K562 (cell line): ENCODE measurements around the gene PRDM10. TPM values are rescaled to one million over a fixed set of nuclear protein-coding genes. Genes with fewer than 3 reads are reported as not detected.

Experiments
- ATAC-seq: fragments of 200-7000 bp; cut with Tn5 transposase; 3 replicates; pipeline ENCODE4 v1.9.1; 2020; ENCODE audit warnings: moderate library complexity
- BruUV-seq: library from RNA; stranded (reverse); fragments of 400-500 nt; replicated peaks from 2 replicates; lab custom pipeline; 2021; lab: Mats Ljungman, UMichigan
- CTCF ChIA-PET: fragments of 300-600 bp; formaldehyde crosslinking; extraction: SDS; loops from one replicate; lab custom pipeline; 2021; ENCODE audit warnings: low intra/inter-chr PET ratio; lab: Yijun Ruan, JAX
- POLR2A ChIA-PET: fragments of 300-600, 350-650 bp; sonication (Branson Sonifier 250); formaldehyde crosslinking; extraction: SDS; loops from one replicate; lab custom pipeline; 2021; ENCODE audit warnings: antibody characterized with exemption, inconsistent platforms; lab: Yijun Ruan, JAX
- DNase-seq, 4 experiments: peaks; one replicate each; pipeline versions ENCODE4 v3.0.0 to v3.0.0-alpha.2; 2011 to 2018; ENCODE audit warnings: low spot score in 3 of 4, mixed read lengths in 3 of 4; ENCODE audit errors: extremely low read depth in 1 of 4
- FAIRE-seq: peaks from 2 replicates; lab custom pipeline; 2011; peaks lifted over from hg19 to GRCh38; lab: Jason Lieb, UNC
- H2AFZ ChIP-seq: 2 replicates; pipeline ENCODE4 v1.6.0; 2011; ENCODE audit warnings: low read depth, low read length, control low read depth, inconsistent platforms
- H3K27ac ChIP-seq: fragments of 200-600 bp; 3 replicates; pipeline ENCODE4 v1.8.0; 2011; ENCODE audit warnings: low read depth, mild to moderate bottlenecking, control low read depth, inconsistent platforms, low read length, moderate library complexity, mixed read lengths; ENCODE audit errors: extremely low read depth
- H3K27me3 ChIP-seq, 2 experiments: fragments of 300-600 bp in 1 of 2; 2 replicates in 1 of 2; 3 replicates in 1 of 2; pipeline versions ENCODE4 v1.6.0 to v1.8.0; 2011; ENCODE audit warnings: inconsistent platforms in 2 of 2, low read length in 2 of 2, mild to moderate bottlenecking in 1 of 2, mixed read lengths in 1 of 2, moderate library complexity in 1 of 2; ENCODE audit not compliant: control insufficient read depth in 2 of 2, insufficient read depth in 2 of 2
- H3K36me3 ChIP-seq: fragments of 300-600 bp; 3 replicates; pipeline ENCODE4 v1.8.0; 2011; ENCODE audit warnings: mild to moderate bottlenecking, low read length, inconsistent platforms; ENCODE audit not compliant: control insufficient read depth, insufficient read depth
- H3K4me1 ChIP-seq, 2 experiments: fragments of 200-600 bp in 1 of 2; replicated peaks in 1 of 2; 2 replicates in 1 of 2; 3 replicates in 1 of 2; pipeline versions ENCODE4 v1.5.1 to v1.8.0; 2011; ENCODE audit warnings: inconsistent platforms in 2 of 2, low read length in 2 of 2, mild to moderate bottlenecking in 1 of 2, mixed read lengths in 1 of 2, moderate library complexity in 1 of 2; ENCODE audit not compliant: control insufficient read depth in 2 of 2, insufficient read depth in 2 of 2
- H3K4me2 ChIP-seq: 2 replicates; pipeline ENCODE4 v1.6.1; 2011; ENCODE audit warnings: low read length, control low read depth, inconsistent platforms, mixed read lengths; ENCODE audit not compliant: insufficient read depth
- H3K4me3 ChIP-seq: fragments of 200-600 bp; sonication (generic), shearing (Covaris generic); 2 replicates; pipeline ENCODE4 v1.5.1; 2016; ENCODE audit warnings: control low read depth, inconsistent platforms
- H3K79me2 ChIP-seq: fragments of 200-600 bp; 3 replicates; pipeline ENCODE4 v1.8.0; 2011; ENCODE audit warnings: low read length, inconsistent platforms; ENCODE audit not compliant: control insufficient read depth, insufficient read depth
- H3K9ac ChIP-seq, 2 experiments: 2 replicates each; pipeline versions ENCODE4 v1.6.0 to v1.6.1; 2011; ENCODE audit warnings: low read depth in 2 of 2, low read length in 2 of 2, control low read depth in 1 of 2, inconsistent platforms in 1 of 2, mild to moderate bottlenecking in 1 of 2, mixed read lengths in 1 of 2; ENCODE audit not compliant: insufficient read depth in 1 of 2
- H3K9me1 ChIP-seq: one replicate; pipeline ENCODE4 v1.6.0; 2011; ENCODE audit warnings: inconsistent platforms, mild to moderate bottlenecking, low read length, moderate library complexity; ENCODE audit not compliant: control insufficient read depth, insufficient read depth
- H3K9me3 ChIP-seq: replicated peaks from 2 replicates; pipeline ENCODE4 v1.5.1; 2011; ENCODE audit warnings: low read depth, low read length, inconsistent platforms; ENCODE audit not compliant: control insufficient read depth, insufficient read depth
- H4K20me1 ChIP-seq: replicated peaks from 2 replicates; pipeline ENCODE4 v1.6.1; 2011; ENCODE audit warnings: low read length, inconsistent platforms, mixed read lengths; ENCODE audit not compliant: control insufficient read depth, insufficient read depth
- CEBPB ChIP-seq: fragments of 450-650 bp; IDR thresholded peaks from 2 replicates; pipeline ENCODE4 v1.6.1; 2016; ENCODE audit warnings: missing genetic modification characterization, missing compliant biosample characterization
- CEBPG ChIP-seq, 3 experiments: fragments of 200-800 bp in 1 of 3; sonication (Bioruptor generic) in 1 of 3; sonication (generic) in 1 of 3; formaldehyde crosslinking in 1 of 3; IDR thresholded peaks in 2 of 3; conservative IDR thresholded peaks in 1 of 3; 2 replicates each; pipeline versions ENCODE4 v1.6.1 to v1.8.0; 2016 to 2022; ENCODE audit warnings: missing compliant biosample characterization in 2 of 3, missing genetic modification characterization in 2 of 3, mild to moderate bottlenecking in 1 of 3, missing genetic modification reagents in 1 of 3
- MNT ChIP-seq, 2 experiments: fragments of 450-650 bp; conservative IDR thresholded peaks; 2 replicates each; pipeline ENCODE4 v1.6.1; 2017; ENCODE audit warnings: mild to moderate bottlenecking in 2 of 2, moderate library complexity in 2 of 2
- NFE2 ChIP-seq: IDR thresholded peaks from 2 replicates; pipeline ENCODE4 v1.6.1; 2014; ENCODE audit warnings: antibody characterized with exemption, low read depth
- WGBS: fragments of 100-300 bp; shearing (Covaris generic); methylation state at CpG from one replicate; pipeline ENCODE4 v1.1.6; 2016; ENCODE audit warnings: low coverage, mixed read lengths; ENCODE audit not compliant: insufficient coverage; ENCODE audit errors: missing lambda C conversion rate; 5-methylcytosine and 5-hydroxymethylcytosine counted together
- in situ Hi-C: fragments of 300-500 bp; cut with MboI; formaldehyde crosslinking; loops from 4 replicates; pipeline ENCODE4 v1.15.0; 2018; ENCODE audit warnings: inconsistent platforms, mixed read lengths
- intact Hi-C: fragments of 100-400 bp; cut with micrococcal nuclease; formaldehyde crosslinking; loops from 2 replicates; pipeline ENCODE4 v1.14.2; 2022
- polyA plus RNA-seq, 8 experiments: library from polyadenylated mRNA; depleted of rRNA in 4 of 8; stranded (reverse) in 5 of 8; unstranded in 3 of 8; fragments of >200 nt; fragmentation: Nextera tagmentation in 2 of 8; fragmentation: Illumina TruSeq in 1 of 8; extraction: Ambion mirVana in 2 of 8; extraction: Trizol in 1 of 8; gene quantifications; 2 replicates each; pipeline versions ENCODE4 v1.2.1 to v1.2.3, GENCODE V29; 2011 to 2014; ENCODE audit warnings: inconsistent platforms in 1 of 8, missing spikeins in 1 of 8
- total RNA-seq, 7 experiments: library from RNA; depleted of rRNA in 6 of 7; stranded (reverse); fragments of >200 nt in 6 of 7; fragmentation: Illumina TruSeq in 2 of 7; extraction: Trizol in 2 of 7; gene quantifications; 2 replicates each; pipeline versions ENCODE4 v1.2.1 to v1.2.3, GENCODE V29; 2011 to 2021; ENCODE audit warnings: low replicate concordance in 1 of 7
- TF ChIP-seq, protein P1 (sequence below): IDR thresholded peaks from 2 replicates; pipeline ENCODE4 v1.6.1; 2011; ENCODE audit warnings: borderline replicate concordance, low read depth, mild to moderate bottlenecking, moderate library complexity, low read length; ENCODE audit not compliant: insufficient read depth, poor library complexity, severe bottlenecking

The PRDM10 gene
- total and polyA plus RNA-seq, 9 of the 15 experiments (the other 6 are each of a cell fraction or from before 2014, with no cell fraction given): 0.89 to 9.3 (median 4.5) TPM

- 6% methylated on average over 1 of the region's 1 CpG for WGBS
- FAIRE-seq (no peak), ATAC-seq (no peak), DNase-seq (no peak)
- H3K4me3 ChIP-seq: no peak overlapping the region
- H3K27ac ChIP-seq: no peak overlapping the region
- no peaks in the 10 kb centered on the region for H3K9me1 ChIP-seq
- no peaks in the 10 kb centered on the region for H3K9me3 ChIP-seq
- in situ Hi-C loops: no loop called here
- H3K79me2 ChIP-seq: no peaks in the 10 kb centered on the region
- POLR2A ChIA-PET: interaction anchor here (1.2 to 2.1 kb wide), 4 partner anchors 10 to 48 kb away, joined by 3 to 9 read pairs (median 5); partner anchors contain the start of genes APLP2 and PRDM10
- TF ChIP-seq CEBPG (CRISPR knock-in tag; IDR thresholded peaks at IDR 0.05) (no peak), CEBPG (tag; conservative IDR thresholded peaks at IDR 0.05 in 1 of 2, IDR thresholded peaks at IDR 0.05 in 1 of 2) (peak; percentile 32 to 67; a peak in 3 of 4 replicates), NFE2 (peak; percentile 43), MNT (conservative IDR thresholded peaks at IDR 0.05) (no peak), CEBPB (tag) (peak; percentile 79)
- TF ChIP-seq, protein P1, sequence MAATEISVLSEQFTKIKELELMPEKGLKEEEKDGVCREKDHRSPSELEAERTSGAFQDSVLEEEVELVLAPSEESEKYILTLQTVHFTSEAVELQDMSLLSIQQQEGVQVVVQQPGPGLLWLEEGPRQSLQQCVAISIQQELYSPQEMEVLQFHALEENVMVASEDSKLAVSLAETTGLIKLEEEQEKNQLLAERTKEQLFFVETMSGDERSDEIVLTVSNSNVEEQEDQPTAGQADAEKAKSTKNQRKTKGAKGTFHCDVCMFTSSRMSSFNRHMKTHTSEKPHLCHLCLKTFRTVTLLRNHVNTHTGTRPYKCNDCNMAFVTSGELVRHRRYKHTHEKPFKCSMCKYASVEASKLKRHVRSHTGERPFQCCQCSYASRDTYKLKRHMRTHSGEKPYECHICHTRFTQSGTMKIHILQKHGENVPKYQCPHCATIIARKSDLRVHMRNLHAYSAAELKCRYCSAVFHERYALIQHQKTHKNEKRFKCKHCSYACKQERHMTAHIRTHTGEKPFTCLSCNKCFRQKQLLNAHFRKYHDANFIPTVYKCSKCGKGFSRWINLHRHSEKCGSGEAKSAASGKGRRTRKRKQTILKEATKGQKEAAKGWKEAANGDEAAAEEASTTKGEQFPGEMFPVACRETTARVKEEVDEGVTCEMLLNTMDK: no peak
- no peak overlapping the region for H3K4me2 ChIP-seq
- CTCF ChIA-PET: no interaction called here
- H3K27me3 ChIP-seq: peaks cover under 1 to 2% of the 10 kb centered on the region in 2 experiments; a peak in 2 of 5 replicates
- H3K9ac ChIP-seq: no peak overlapping the region
- BruUV-seq: no TSS peak
- intact Hi-C loops: no loop called here
- H3K36me3 ChIP-seq: no peaks in the 10 kb centered on the region
- H3K4me1 ChIP-seq: no peaks in the 10 kb centered on the region
- H2AFZ ChIP-seq: no peak overlapping the region
- no peaks in the 10 kb centered on the region for H4K20me1 ChIP-seq
Measured at GRCh38 chr11:130051082-130051481, 48.4 kb upstream of the PRDM10 start.
